Lower leg skin (tissue), 4 donors: ENCODE data around the gene ITSN1. TPM values are rescaled to one million over a fixed set of nuclear protein-coding genes. Genes with fewer than 3 reads are reported as not detected.

ENCODE experiments used
- DNase-seq, 2 donors: peaks; one replicate each; pipeline ENCODE4 v3.0.0-alpha.2; 2019; ENCODE audit warnings: low spot score in 2 of 2
- H3K4me3 ChIP-seq: fragments of 200-600 bp; sonication (generic); 2 replicates; pipeline ENCODE4 v1.5.1; 2017; ENCODE audit warnings: mild to moderate bottlenecking, low read depth; ENCODE audit not compliant: poor library complexity, severe bottlenecking
- CTCF ChIP-seq, 3 donors: fragments of 450-650 bp; IDR thresholded peaks; one replicate each; pipeline ENCODE4 v1.5.1; 2016; ENCODE audit warnings: antibody characterized with exemption in 3 of 3, mild to moderate bottlenecking in 3 of 3, moderate library complexity in 2 of 3
- POLR2A ChIP-seq, 2 donors: fragments of 450-650 bp; IDR thresholded peaks; one replicate each; pipeline ENCODE4 v1.6.1; 2016 to 2017; ENCODE audit warnings: antibody characterized with exemption in 2 of 2, mild to moderate bottlenecking in 1 of 2, moderate library complexity in 1 of 2
- WGBS, 2 donors: methylation state at CpG; one replicate each; pipeline ENCODE4 v1.1.5; 2018; 5-methylcytosine and 5-hydroxymethylcytosine counted together
- intact Hi-C: fragments of 100-400 bp; cut with DNase I; formaldehyde crosslinking; loops from one replicate; pipeline ENCODE4 v1.15.0; 2023; ENCODE audit warnings: low total_unique reads
- total RNA-seq, 4 donors: library from RNA; depleted of rRNA; stranded (reverse); fragments of >200 nt; gene quantifications; one replicate each; pipeline ENCODE4 v1.1.0, GENCODE V29; 2016

Gene ITSN1
- total RNA-seq, 4 donors from 2014 or later, result 17.4 to 39.5 (median 31.7) TPM

DNA sequence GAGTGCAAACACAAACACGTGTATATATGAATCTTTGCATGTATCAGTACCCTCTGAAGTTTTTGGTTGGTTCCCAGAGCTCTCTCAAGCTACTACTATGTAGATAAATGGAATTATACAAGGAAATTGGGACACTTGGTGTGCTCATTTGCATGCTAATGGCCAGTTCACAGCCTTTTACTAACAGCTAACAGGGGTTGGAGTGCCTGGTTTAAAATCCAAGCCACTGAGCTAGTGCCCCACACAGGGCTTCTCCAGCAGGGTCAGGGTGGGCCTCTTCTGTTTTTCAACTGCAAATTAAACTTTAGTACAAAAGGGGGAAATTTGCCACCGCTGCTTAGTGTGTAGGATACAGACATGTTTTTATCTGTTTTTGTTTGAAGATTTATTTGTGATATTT is 152.3 kb downstream of the ITSN1 start:
- no peak for DNase-seq
- H3K4me3 ChIP-seq, result no peak overlapping the region
- intact Hi-C loops, result no loop called here
- WGBS, 2 donors, result 74 to 78% methylated on average over 2 of the region's 2 CpGs
- no peak for TF ChIP-seq POLR2A (IDR thresholded peaks at IDR 0.05)
- no peak for TF ChIP-seq CTCF (IDR thresholded peaks at IDR 0.05)

GRCh38 chr21:33797565-33797964 is 155.3 kb downstream of the ITSN1 start:
- no peak for DNase-seq
- no peak overlapping the region for H3K4me3 ChIP-seq
- intact Hi-C loops, result no loop called here
- TF ChIP-seq POLR2A (IDR thresholded peaks at IDR 0.05), result no peak
- TF ChIP-seq CTCF (IDR thresholded peaks at IDR 0.05), result no peak
- WGBS, 2 donors, result 89 to 94% methylated on average over 5 of the region's 5 CpGs

DNA sequence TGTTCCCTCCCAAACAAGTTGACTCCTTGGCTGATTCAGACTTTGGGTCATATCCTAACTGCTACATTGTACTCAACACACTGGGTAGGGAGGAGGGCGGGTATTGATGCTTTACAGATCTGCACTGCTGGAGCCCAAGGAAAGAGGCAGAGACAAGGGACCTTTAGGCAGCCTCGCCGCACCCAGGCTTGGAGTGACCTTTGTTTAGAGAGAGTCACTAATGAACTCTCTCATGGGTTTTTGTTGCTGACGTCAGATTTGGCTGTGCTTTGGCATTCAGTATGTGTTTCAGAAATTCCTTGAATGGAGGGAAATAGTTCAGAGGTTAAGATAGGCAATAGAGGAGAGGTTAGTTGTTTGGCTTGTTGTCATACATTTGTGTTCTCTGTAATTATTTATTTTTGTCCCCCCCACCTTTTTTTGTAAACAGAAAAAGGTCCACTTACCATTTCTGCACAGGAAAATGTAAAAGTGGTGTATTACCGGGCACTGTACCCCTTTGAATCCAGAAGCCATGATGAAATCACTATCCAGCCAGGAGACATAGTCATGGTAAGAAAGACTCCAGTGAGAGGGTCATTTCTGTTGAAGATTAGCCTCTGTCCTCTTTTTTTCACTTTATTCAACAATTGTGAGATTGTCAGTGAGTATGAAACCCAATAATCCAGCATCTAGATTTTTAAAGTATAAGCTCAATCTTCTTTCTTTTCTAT is 157.2 kb downstream of the ITSN1 start:
- TF ChIP-seq POLR2A (IDR thresholded peaks at IDR 0.05) (no peak), CTCF (IDR thresholded peaks at IDR 0.05) (no peak)
- 85 to 87% methylated on average over 5 of the region's 5 CpGs for WGBS, 2 donors
- no peak for DNase-seq
- no peak overlapping the region for H3K4me3 ChIP-seq
- intact Hi-C loops, result no loop called here

GRCh38 chr21:33800753-33801423 is 158.6 kb downstream of the ITSN1 start:
- no peak for TF ChIP-seq CTCF (IDR thresholded peaks at IDR 0.05)
- no peak for TF ChIP-seq POLR2A (IDR thresholded peaks at IDR 0.05)
- no peak overlapping the region for H3K4me3 ChIP-seq
- DNase-seq, result no peak
- WGBS, 2 donors, result 81 to 94% methylated on average over 5 of the region's 5 CpGs
- intact Hi-C loops, result no loop called here

DNA sequence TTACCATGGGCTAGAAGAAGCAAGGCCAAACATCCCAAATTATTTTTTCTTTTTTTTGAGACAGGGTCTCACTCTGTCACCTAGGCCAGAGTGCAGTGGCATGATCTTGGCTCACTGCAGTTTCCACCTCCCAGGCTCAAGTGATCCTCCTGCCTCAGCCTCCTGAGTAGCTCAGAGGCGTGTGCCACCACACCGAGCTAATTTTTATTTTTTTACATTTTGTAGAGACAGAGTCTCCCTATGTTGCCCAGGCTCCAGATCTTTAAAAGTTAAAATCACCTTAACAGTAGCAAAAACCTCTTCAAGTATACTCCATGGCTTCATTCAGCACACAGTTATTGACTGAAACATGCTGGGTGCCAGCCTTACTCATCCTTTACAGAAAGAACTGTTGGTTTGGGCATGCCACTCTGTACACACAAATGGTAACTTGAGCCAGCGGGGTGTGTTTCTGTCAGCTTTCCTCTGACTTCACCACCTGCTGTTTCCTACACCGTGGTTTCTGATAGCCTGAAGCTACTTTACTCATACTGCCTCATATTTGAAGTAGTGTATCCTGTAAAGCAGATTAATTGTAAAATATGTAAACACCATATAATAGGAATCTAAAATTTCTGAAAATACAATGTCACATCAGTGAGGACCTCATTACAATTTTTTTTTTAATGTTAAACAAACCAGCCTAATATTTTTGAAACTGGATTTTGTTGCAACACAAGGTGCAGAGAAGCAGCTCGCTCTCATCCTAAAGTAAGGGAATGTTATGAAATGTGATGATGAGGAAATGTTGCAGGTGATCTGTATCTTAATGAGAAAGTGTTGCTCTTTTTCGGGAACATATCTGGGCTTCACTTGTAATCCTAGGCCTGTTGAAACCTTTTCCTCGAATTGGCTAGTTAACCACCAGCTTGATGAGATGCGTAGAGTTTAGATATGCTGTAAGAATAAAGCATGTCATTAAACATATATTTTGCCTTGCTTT is 159.4 kb downstream of the ITSN1 start:
- no peak for TF ChIP-seq CTCF (IDR thresholded peaks at IDR 0.05)
- TF ChIP-seq POLR2A (IDR thresholded peaks at IDR 0.05), result no peak
- no peak overlapping the region for H3K4me3 ChIP-seq
- DNase-seq, result peak in 1 of 2 donors; percentile 52
- 44 to 57% methylated on average over 8 of the region's 8 CpGs for WGBS, 2 donors
- intact Hi-C loops, result no loop called here
